HG03159 (cell line): ENCODE data around the gene XAB2.
"Not testable (repeated sequence)": the region's sequence is repeated elsewhere in the genome, so short reads cannot be mapped to it uniquely, and the experiment has no call there.

ENCODE experiments used
- ATAC-seq: cut with Tn5 transposase; IDR thresholded peaks from one replicate; pipeline ENCODE4 v1.9.1; 2021; ENCODE audit warnings: mild to moderate bottlenecking, moderate library complexity; ENCODE audit not compliant: unreplicated experiment

XAB2 gene

DNA sequence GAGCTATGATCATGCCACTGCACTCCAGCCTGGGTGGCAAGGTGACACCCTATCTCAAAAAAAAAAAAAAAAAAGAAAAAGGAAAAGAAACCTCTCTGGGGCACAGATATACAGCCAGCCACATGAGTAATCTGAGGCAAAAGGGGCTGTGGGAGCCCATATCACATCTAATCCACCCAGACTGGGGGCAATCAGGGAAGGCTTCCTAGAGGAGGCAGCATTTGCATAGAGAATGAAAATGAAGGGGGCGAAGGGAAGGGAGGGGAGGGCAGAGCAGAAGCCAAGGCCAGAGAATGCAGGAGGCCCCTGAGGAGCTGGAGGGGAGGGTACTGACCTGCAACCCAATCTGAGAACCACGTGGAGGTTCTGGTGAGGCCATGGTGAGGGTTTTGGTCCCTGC is 20.8 kb upstream of the XAB2 start:
- no peak for ATAC-seq

DNA sequence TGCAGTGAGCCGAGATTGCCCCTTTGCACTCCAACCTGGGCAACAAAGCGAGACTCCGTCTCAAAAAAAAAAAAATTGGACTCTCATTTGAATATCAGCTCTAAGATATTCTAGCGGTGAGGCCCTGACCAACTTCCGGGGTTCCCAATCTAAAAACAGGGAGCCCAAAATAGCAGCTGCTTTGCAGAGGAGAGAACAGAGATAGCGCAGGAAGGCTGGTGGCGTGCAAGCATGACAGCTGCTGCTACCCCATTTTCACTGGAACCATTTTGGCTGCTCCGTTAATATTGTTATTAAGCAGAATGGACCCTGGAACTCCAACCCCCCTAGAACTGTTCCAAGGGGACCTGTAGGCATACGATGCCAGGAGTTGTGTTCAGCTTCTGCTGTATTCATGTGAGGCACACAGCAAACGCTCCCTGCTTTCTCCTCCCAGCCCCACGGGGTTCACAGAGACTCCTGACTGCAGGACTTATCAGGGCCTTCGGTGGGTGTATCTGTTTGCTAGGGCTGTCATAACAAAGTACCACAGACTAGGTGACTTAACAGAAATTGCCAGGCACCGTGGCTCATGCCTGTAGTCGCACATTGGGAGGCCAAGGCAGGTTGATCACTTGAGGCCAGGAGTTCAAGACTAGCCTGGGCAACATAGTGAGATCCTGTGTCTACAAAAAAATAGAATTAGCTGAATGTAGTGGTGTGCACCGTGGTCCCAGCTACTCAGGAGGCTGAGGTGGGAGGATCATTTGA is 19.1 kb upstream of the XAB2 start:
- ATAC-seq: no peak

DNA sequence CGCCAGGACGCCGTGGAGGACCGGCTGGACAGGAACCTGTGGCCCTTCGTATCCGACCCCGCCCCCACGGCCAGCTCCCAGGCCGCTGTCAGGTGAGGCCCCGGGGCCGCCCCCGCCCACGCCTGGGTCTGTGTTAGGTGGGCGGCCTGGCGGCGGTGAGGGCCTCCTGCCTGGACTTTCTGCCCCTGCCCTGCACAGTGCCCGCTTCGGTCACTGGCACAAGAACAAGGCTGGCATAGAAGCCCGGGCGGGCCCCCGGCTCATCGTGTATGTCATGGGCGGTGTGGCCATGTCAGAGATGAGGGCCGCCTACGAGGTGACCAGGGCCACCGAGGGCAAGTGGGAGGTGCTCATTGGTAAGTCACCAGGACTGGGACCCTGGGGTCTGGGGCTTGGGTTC is 17.8 kb upstream of the XAB2 start:
- ATAC-seq: no peak

DNA sequence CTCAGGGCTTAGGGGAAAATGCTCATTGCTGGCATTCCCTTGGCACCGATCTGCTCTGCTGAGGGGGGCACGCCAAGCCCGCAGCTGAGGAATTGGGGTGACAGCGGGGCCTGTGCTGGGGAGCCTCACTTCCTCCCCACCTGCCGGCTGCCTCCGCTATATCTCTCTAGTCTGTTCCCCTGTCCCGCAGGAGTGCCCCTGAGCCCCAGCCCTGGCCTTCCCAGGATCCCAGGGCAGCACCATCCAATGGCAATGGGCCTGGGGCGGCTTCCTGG is 17.0 kb upstream of the XAB2 start:
- ATAC-seq: no peak

- no peak for ATAC-seq
Measured at GRCh38 chr19:7645656-7646425, 16.5 kb upstream of the XAB2 start.

DNA sequence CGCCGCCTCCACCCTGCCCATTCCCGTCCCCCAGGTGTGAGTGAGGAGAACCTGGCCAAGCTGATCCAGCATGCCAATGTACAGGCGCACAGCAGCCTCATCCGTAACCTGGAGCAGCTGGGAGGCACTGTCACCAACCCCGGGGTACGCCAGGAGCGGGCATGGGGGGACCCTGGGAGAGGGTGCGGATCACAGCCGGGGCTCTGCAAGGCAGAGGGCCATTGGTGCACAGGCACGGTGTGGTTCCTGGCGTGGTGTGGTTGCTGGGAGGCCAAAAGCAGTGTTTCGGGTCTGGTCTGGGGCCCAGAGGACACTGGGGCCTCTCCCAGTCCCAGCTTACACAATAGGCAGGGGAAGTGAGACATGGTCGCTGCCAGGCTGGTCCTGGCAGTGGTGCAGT is 15.8 kb upstream of the XAB2 start:
- ATAC-seq: no peak

DNA sequence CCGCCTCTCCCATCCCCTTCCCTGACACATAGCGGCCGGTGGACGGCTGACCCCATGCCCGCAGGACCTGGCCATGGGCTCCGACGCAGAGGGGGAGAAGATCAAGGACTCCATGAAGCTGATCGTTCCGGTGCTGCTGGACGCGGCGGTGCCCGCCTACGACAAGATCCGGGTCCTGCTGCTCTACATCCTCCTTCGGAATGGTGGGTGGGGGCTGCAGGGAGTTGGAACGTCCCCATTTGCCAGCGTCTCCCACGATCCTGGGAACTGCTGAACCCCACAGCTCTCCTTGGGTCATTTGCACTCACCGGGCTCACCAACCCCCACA is 15.2 kb upstream of the XAB2 start:
- ATAC-seq: no peak

GRCh38 chr19:7643629-7644549 is 14.5 kb upstream of the XAB2 start:
- not testable (repeated sequence) for ATAC-seq

- ATAC-seq: no peak
Measured at GRCh38 chr19:7643031-7643415, 13.7 kb upstream of the XAB2 start.

- ATAC-seq: no peak
Measured at GRCh38 chr19:7642295-7643030, 13.1 kb upstream of the XAB2 start.

DNA sequence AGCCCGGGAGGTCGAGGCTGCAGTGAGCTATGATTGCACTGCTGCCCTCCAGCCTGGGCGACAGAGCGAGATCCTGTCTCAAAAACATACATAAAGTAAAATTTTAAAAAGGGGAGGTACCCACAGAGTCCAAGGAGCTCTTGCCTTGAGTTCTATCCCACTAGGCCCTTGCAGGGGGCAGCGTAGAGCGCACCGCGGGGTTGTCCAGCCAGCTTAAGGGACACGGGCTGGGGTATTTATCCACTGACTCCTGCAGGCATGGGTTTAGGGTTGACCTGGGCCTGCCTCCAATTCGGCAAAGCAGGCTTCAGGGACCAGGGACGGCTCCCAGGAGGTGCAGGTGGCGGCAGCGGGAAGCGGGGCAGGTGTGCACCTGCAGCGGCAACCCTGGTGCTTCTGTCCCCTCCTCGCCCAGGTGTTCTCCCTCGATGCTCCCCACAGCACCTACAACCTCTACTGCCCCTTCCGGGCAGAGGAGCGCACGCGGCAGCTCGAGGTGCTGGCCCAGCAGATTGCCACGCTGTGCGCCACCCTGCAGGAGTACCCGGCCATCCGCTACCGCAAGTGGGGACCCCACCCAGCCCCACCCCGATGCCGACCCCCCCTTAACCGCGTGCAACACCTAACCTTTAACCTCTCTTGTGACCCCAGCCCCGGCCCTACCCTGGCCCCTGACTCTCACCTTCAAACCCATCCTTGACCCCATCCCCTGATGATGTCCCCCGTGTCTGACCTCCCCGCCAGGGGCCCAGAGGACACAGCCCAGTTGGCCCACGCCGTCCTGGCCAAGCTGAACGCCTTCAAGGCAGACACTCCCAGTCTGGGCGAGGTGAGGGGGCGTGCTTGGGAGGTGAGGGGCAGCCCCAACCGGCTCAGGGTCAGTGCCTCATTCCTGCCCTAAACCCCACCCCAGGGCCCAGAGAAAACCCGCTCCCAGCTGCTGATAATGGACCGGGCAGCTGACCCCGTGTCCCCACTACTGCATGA is 12.2 kb upstream of the XAB2 start:
- no peak for ATAC-seq

DNA sequence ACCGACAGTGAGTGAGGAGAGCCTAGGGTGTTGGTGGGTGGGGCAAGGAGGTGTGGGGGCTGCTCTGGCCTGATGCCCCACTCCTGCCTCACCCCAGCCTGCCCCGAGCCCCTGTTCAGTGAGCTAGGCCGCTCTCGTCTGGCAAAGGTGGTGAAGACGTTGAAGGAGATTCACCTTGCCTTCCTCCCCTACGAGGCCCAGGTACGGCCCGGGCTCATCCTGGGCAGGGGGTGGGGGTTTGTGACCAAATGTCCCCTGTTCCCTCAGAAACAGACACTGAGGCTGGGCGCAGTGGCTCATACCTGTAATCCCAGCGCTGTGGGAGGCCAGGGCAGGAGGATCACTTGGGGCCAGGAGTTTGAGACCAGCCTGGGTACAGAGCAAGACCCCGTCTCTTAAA is 11.5 kb upstream of the XAB2 start:
- no peak for ATAC-seq

DNA sequence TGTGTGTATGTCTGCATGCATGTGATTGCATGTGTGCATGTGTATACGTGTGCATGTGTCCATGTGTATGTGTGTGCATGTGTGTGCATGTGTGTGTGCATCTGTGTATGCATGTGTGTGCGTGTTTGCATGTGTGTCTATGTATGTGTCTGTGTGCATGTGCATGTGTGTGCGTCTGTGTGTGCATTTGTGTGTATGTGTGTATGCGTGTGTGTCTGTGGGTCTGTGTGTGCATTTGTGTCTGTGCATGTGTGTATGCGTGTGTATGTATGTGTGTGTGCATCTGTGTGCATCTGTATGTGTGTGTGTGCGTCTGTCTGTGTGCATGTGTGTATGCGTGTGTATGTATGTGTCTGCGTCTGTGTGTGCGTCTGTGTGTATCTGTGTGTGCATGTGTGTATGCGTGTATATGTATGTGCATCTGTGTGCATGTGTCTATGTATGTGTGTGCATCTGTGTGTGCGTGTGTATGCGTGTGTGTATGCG is 10.6 kb upstream of the XAB2 start:
- ATAC-seq: no peak

GRCh38 chr19:7638802-7639465 is 9.6 kb upstream of the XAB2 start:
- no peak for ATAC-seq

- peak; percentile 11 for ATAC-seq
Measured at GRCh38 chr19:7637374-7638256, 8.3 kb upstream of the XAB2 start.

- ATAC-seq: peak; percentile 75
Measured at GRCh38 chr19:7636691-7637373, 7.5 kb upstream of the XAB2 start, which contains the start of gene STXBP2. Gene STXBP2 (plus strand): TSS chr19:7637110. CDS start chr19:7637150, 40 bp downstream.

DNA sequence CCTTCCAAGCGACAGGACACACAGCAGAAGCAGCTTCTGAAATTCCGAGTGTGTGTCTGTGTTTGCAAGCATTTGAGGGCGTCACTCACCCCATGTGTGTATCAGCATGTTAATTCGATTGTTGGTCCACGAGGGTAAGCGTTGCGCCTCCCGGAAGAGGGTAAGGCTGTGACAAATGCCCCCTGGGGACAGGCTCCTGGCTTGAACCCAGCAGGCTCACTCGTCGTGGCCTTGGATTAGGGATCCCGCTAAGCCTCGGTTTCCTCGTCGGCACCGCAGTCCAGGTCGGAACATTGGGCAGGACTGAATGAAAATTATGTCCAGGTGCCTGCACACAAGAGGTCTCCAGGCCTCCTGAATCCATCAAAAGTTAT is 7.0 kb upstream of the XAB2 start:
- ATAC-seq: no peak

DNA sequence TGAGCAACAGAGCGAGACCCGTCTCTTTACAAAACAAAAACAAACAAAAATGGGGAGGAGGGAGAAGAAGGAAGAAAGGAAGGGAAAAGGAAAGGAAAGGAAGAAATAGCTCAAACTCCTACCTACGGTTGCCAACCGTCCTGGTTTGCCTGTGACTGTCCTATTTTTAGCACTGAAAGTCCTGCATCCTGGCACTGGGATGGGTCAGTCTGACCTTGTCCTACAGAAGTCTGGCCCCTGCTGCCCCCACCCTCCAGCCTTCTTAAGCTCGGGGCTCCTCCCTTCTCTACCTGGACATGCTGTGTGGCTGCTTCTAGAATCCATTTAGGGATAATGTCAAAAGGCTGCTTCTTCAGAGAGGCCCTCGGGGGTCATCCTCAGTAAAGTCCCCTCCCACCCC is 6.3 kb upstream of the XAB2 start:
- ATAC-seq: no peak
